Immature natural killer cell (primary cell): ENCODE data around the gene BRD3. TPM values are rescaled to one million over a fixed set of nuclear protein-coding genes. Genes with fewer than 3 reads are reported as not detected.

ENCODE experiments used
- DNase-seq, 3 donors: peaks; one replicate each; pipeline ENCODE4 v3.0.0; 2022; ENCODE audit warnings: mixed read lengths in 1 of 3
- H3K27ac Mint-ChIP-seq, 6 donors: one replicate each; pipeline ENCODE4 v1.8.0; 2020; ENCODE audit warnings: mixed read lengths in 6 of 6, mild to moderate bottlenecking in 5 of 6, inconsistent platforms in 4 of 6, moderate library complexity in 3 of 6
- H3K27me3 Mint-ChIP-seq, 3 donors: one replicate each; pipeline ENCODE4 v1.8.0; 2020 to 2021; ENCODE audit warnings: low read depth in 3 of 3, mild to moderate bottlenecking in 3 of 3, mixed read lengths in 3 of 3, moderate library complexity in 3 of 3, inconsistent platforms in 1 of 3
- H3K36me3 Mint-ChIP-seq, 3 donors: one replicate each; pipeline ENCODE4 v1.8.0; 2020; ENCODE audit warnings: mixed read lengths in 3 of 3, inconsistent platforms in 2 of 3, mild to moderate bottlenecking in 2 of 3
- H3K4me1 Mint-ChIP-seq, 2 donors: one replicate each; pipeline ENCODE4 v1.8.0; 2020; ENCODE audit warnings: inconsistent platforms in 2 of 2, mild to moderate bottlenecking in 2 of 2, mixed read lengths in 2 of 2, moderate library complexity in 1 of 2
- H3K4me3 Mint-ChIP-seq, 5 donors: one replicate each; pipeline ENCODE4 v1.8.0; 2020; ENCODE audit warnings: mild to moderate bottlenecking in 5 of 5, mixed read lengths in 5 of 5, inconsistent platforms in 3 of 5, moderate library complexity in 3 of 5
- H3K9me3 Mint-ChIP-seq, 6 donors: one replicate each; pipeline ENCODE4 v1.8.0; 2020; ENCODE audit warnings: mild to moderate bottlenecking in 6 of 6, mixed read lengths in 6 of 6, inconsistent platforms in 4 of 6, moderate library complexity in 3 of 6
- polyA plus RNA-seq, 3 donors: library from polyadenylated mRNA; unstranded; fragments of 300-500 nt; fragmentation: Illumina TruSeq; gene quantifications; one replicate each; pipeline ENCODE4 v1.2.3, GENCODE V29; 2021

Gene BRD3
- polyA plus RNA-seq, 3 donors from 2014 or later: 24.2 to 43.4 (median 29.0) TPM

GRCh38 chr9:134025606-134026541, 42.0 kb downstream of the BRD3 start:
- Mint-ChIP-seq H3K4me1 (peaks cover 14 to 23% of the 10 kb centered on the region in 2 donors), H3K27ac (peak overlapping the region in 2 of 6 donors; percentile 39 to 46), H3K27me3 (peaks cover 0 to 6% (median 0%) of the 10 kb centered on the region in 3 donors), H3K9me3 (no peaks in the 10 kb centered on the region), H3K36me3 (no peaks in the 10 kb centered on the region), H3K4me3 (peak overlapping the region; percentile 67 to 82 (median 73))
- DNase-seq: peak in 1 of 3 donors; percentile 36

GRCh38 chr9:134024828-134025605, 42.8 kb downstream of the BRD3 start, which contains the start of gene BRD3OS:
Gene BRD3OS, plus strand, starts transcription at chr9:134025481. Its CDS starts 1,267 bp downstream, at chr9:134026748.
- peaks cover 0 to 6% (median 0%) of the 10 kb centered on the region in 3 donors for H3K27me3 Mint-ChIP-seq

GRCh38 chr9:134024214-134024792, 43.5 kb downstream of the BRD3 start:
- Mint-ChIP-seq H3K4me1 (peaks cover 14 to 23% of the 10 kb centered on the region in 2 donors), H3K27me3 (peaks cover 0 to 6% (median 0%) of the 10 kb centered on the region in 3 donors), H3K9me3 (no peaks in the 10 kb centered on the region), H3K27ac (peak overlapping the region; percentile 31 to 77 (median 66)), H3K36me3 (no peaks in the 10 kb centered on the region), H3K4me3 (peak overlapping the region; percentile 71 to 82 (median 75))
- DNase-seq: no peak

More at GRCh38 chr9:134024828-134025605, 42.8 kb downstream of the BRD3 start, which contains the start of gene BRD3OS:
- peak; percentile 88 to 92 (median 91) for DNase-seq
- Mint-ChIP-seq H3K36me3 (no peaks in the 10 kb centered on the region), H3K4me3 (peak within 1 kb of the TSS; percentile 71 to 82 (median 75)), H3K4me1 (peaks cover 14 to 23% of the 10 kb centered on the region in 2 donors), H3K9me3 (no peaks in the 10 kb centered on the region), H3K27ac (peak within 1 kb of the TSS; percentile 31 to 77 (median 66))

GRCh38 chr9:134014946-134015345, 52.9 kb downstream of the BRD3 start:
- H3K4me3 Mint-ChIP-seq: no peak overlapping the region
- H3K4me1 Mint-ChIP-seq: no peaks in the 10 kb centered on the region
- H3K27me3 Mint-ChIP-seq: peaks cover 0 to 1% (median 0%) of the 10 kb centered on the region in 3 donors
- H3K9me3 Mint-ChIP-seq: peaks cover 0 to 8% (median 2%) of the 10 kb centered on the region in 6 donors
- H3K27ac Mint-ChIP-seq: no peak overlapping the region
- DNase-seq: no peak
- peaks cover 0 to 3% (median 0%) of the 10 kb centered on the region in 3 donors for H3K36me3 Mint-ChIP-seq

GRCh38 chr9:134011401-134011800, 56.4 kb downstream of the BRD3 start:
- Mint-ChIP-seq H3K27me3 (peaks cover 0 to 4% (median 1%) of the 10 kb centered on the region in 3 donors), H3K4me1 (no peaks in the 10 kb centered on the region), H3K27ac (no peak overlapping the region), H3K4me3 (no peak overlapping the region), H3K9me3 (peaks cover 0 to 8% (median 2%) of the 10 kb centered on the region in 6 donors), H3K36me3 (no peaks in the 10 kb centered on the region)
- no peak for DNase-seq

- H3K27ac Mint-ChIP-seq: no peak overlapping the region
- H3K4me3 Mint-ChIP-seq: no peak overlapping the region
- peaks cover 0 to 4% (median 1%) of the 10 kb centered on the region in 3 donors for H3K27me3 Mint-ChIP-seq
- no peaks in the 10 kb centered on the region for H3K4me1 Mint-ChIP-seq
- no peaks in the 10 kb centered on the region for H3K36me3 Mint-ChIP-seq
- peaks cover 0 to 8% (median 2%) of the 10 kb centered on the region in 6 donors for H3K9me3 Mint-ChIP-seq
- DNase-seq: no peak
Observed at GRCh38 chr9:134010310-134011173, 57.3 kb downstream of the BRD3 start.

- no peaks in the 10 kb centered on the region for H3K4me1 Mint-ChIP-seq
- peaks cover 0 to 4% (median 1%) of the 10 kb centered on the region in 3 donors for H3K27me3 Mint-ChIP-seq
- no peak overlapping the region for H3K4me3 Mint-ChIP-seq
- DNase-seq: no peak
- no peaks in the 10 kb centered on the region for H3K36me3 Mint-ChIP-seq
- H3K9me3 Mint-ChIP-seq: no peaks in the 10 kb centered on the region
- no peak overlapping the region for H3K27ac Mint-ChIP-seq
Observed at GRCh38 chr9:134007571-134007970, 60.3 kb downstream of the BRD3 start.

- Mint-ChIP-seq H3K27me3 (peaks cover 0 to 4% (median 1%) of the 10 kb centered on the region in 3 donors), H3K4me3 (no peak overlapping the region), H3K36me3 (no peaks in the 10 kb centered on the region), H3K4me1 (no peaks in the 10 kb centered on the region), H3K9me3 (no peaks in the 10 kb centered on the region), H3K27ac (no peak overlapping the region)
- DNase-seq: no peak
Observed at GRCh38 chr9:134007150-134007549, 60.7 kb downstream of the BRD3 start.

- Mint-ChIP-seq H3K9me3 (no peaks in the 10 kb centered on the region), H3K27me3 (peaks cover 0 to 9% (median 1%) of the 10 kb centered on the region in 3 donors), H3K27ac (no peak overlapping the region), H3K36me3 (no peaks in the 10 kb centered on the region), H3K4me3 (no peak overlapping the region), H3K4me1 (no peaks in the 10 kb centered on the region)
- no peak for DNase-seq
Observed at GRCh38 chr9:134005381-134005780, 62.4 kb downstream of the BRD3 start.

GRCh38 chr9:134004881-134005280, 62.9 kb downstream of the BRD3 start:
- no peaks in the 10 kb centered on the region for H3K4me1 Mint-ChIP-seq
- no peak overlapping the region for H3K4me3 Mint-ChIP-seq
- peaks cover 0 to 9% (median 1%) of the 10 kb centered on the region in 3 donors for H3K27me3 Mint-ChIP-seq
- no peak overlapping the region for H3K27ac Mint-ChIP-seq
- H3K9me3 Mint-ChIP-seq: no peaks in the 10 kb centered on the region
- no peak for DNase-seq
- H3K36me3 Mint-ChIP-seq: no peaks in the 10 kb centered on the region

- H3K4me1 Mint-ChIP-seq: no peaks in the 10 kb centered on the region
- no peak overlapping the region for H3K4me3 Mint-ChIP-seq
- no peaks in the 10 kb centered on the region for H3K9me3 Mint-ChIP-seq
- peaks cover 0 to 9% (median 1%) of the 10 kb centered on the region in 3 donors for H3K27me3 Mint-ChIP-seq
- DNase-seq: no peak
- H3K36me3 Mint-ChIP-seq: no peaks in the 10 kb centered on the region
- H3K27ac Mint-ChIP-seq: no peak overlapping the region
Observed at GRCh38 chr9:134004131-134004873, 63.5 kb downstream of the BRD3 start.

GRCh38 chr9:134003237-134003636, 64.6 kb downstream of the BRD3 start:
- H3K9me3 Mint-ChIP-seq: no peaks in the 10 kb centered on the region
- H3K27me3 Mint-ChIP-seq: peaks cover 0 to 6% (median 1%) of the 10 kb centered on the region in 3 donors
- no peaks in the 10 kb centered on the region for H3K36me3 Mint-ChIP-seq
- H3K4me3 Mint-ChIP-seq: no peak overlapping the region
- no peaks in the 10 kb centered on the region for H3K4me1 Mint-ChIP-seq
- DNase-seq: no peak
- H3K27ac Mint-ChIP-seq: no peak overlapping the region
